ENCODE results near the gene CTSK.

The CTSK gene

DNA sequence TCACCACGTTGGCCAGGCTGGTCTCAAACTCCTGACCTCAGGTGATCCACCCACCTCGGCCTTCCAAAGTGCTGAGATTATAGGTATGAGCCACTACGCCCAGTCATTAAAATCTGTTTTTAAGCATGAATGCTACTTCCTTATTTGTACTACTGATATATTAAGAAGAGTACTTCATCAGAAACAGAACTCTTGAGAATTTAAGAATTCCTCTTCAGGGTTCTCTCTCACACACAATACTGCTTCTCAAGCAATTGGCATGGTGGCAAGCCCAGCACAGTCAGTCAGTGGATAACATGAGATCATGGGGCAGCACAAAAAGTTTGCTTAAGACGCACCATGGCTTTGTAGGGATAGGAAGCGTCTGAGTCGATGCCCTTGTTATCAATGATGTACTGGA is 56.6 kb downstream of the CTSK start:
- no peak for DNase-seq

DNA sequence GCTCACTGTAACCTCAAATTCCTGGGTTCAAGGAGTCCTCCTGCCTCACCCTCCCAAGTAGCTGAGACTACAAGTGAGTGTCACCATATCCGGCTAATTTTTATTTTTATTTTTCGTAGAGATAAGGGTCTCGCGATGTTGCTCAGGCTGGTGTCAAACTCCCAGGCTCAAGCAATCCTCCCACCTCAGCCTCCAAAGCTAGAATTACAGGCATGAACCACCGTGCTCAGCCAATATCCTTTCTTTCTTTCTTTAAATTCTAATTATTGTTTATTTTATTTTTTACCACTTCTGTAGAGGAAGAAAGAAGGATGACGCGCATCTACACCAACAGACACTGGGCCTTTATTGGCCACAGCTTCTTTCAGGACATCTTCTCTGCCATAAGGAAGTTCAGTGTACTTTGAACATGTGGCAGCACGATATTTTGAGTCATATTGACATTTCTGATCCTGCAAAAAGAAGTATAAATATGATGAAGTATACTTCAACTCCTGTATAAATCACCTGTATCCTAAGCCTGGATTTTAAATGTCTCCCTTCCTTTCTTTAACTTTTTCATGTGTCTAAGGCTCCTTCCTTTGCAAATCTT is 58.2 kb downstream of the CTSK start:
- no peak for DNase-seq

DNA sequence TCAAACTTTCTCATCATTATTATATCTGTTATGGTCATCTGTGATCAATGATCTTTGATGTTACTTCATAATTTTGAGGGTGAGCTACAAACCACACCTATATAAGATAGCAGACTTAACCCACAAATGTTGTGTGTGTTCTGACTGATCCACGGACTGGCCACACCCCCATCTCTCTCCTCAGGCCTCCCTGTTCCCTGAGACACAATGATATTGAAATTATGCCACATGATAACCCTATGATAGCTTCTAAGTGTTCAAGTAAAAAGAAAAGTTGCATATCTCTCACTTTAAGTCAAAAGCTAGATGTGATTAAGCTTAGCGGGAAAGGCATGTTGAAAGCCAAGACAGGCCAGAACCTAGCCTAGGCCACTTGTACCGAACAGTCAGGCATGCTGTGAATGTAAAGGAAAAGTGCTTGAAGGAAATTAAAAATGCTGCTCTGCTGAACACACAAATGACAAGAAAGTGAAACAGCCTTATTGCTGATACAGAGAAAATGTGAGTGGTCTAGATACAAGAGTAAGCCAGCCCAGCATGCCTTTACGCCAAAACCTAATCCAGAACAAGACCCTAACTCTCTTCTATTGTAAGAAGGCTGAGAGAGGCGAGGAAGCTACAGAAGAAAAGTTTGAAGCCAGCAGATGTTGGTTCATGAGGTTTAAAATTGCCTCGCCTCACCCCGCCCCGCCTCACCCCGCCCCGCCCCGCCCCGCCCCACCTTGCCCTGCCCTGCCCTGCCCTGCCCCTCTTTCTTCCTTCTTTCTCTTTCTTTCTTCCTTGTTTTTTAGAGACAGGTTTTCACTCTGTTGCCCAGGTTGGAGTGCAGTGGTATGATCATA is 59.0 kb downstream of the CTSK start:
- DNase-seq = no peak
